Caki2 (cell line): Measurements from ENCODE around the gene DIDO1. TPM values are rescaled to one million over a fixed set of nuclear protein-coding genes. Genes with fewer than 3 reads are reported as not detected.

Experiments used
- total RNA-seq: library from RNA; depleted of rRNA; stranded (reverse); fragments of >200 nt; shearing (Covaris generic); gene quantifications from 2 replicates; pipeline ENCODE4 v1.2.3, GENCODE V29; 2014; ENCODE audit warnings: low replicate concordance; rRNA removed

DIDO1 gene
- total RNA-seq, 1 experiment from 2014 or later: 18.2 TPM

Other genes with a start within 250 kb of the DIDO1 start
- not detected in 2 replicates for gene NTSR1, start 217.7 kb downstream of the DIDO1 start, total RNA-seq
- gene MRGBP, start 130.0 kb downstream of the DIDO1 start, total RNA-seq: 64.3 and 67.6 TPM in 2 replicates
- gene OGFR, start 121.7 kb downstream of the DIDO1 start, total RNA-seq: 66.2 and 86.3 TPM in 2 replicates
- not detected in 2 replicates for gene COL9A3, start 109.5 kb downstream of the DIDO1 start, total RNA-seq
- 30.0 and 31.7 TPM in 2 replicates for gene TCFL5, start 64.7 kb downstream of the DIDO1 start, total RNA-seq
- gene GID8, start 11.6 kb upstream of the DIDO1 start, total RNA-seq: 29.0 and 39.4 TPM in 2 replicates
- gene SLC17A9, start 26.2 kb upstream of the DIDO1 start, total RNA-seq: 4.5 and 5.5 TPM in 2 replicates
- gene BHLHE23, start 80.5 kb upstream of the DIDO1 start, total RNA-seq: not detected in 2 replicates